GM21447 (cell line): ENCODE data around the gene RABIF.
A peak's percentile ranks its signal among the peaks of the same experiment; 100 is the strongest.
"Not testable (repeated sequence)": the region's sequence is repeated elsewhere in the genome, so short reads cannot be mapped to it uniquely, and the experiment has no call there.

Source experiments
- ATAC-seq: cut with Tn5 transposase; IDR thresholded peaks from one replicate; pipeline ENCODE4 v1.9.1; 2021; ENCODE audit not compliant: unreplicated experiment

Gene RABIF

GRCh38 chr1:202888531-202889360, at the start of gene RABIF:
TSS of gene RABIF (minus strand) at chr1:202889149. CDS start at chr1:202889098, 51 bp downstream.
- ATAC-seq: peak; percentile 87

- ATAC-seq: no peak
Observed at GRCh38 chr1:202938287-202938925, 49.5 kb upstream of the RABIF start.

DNA sequence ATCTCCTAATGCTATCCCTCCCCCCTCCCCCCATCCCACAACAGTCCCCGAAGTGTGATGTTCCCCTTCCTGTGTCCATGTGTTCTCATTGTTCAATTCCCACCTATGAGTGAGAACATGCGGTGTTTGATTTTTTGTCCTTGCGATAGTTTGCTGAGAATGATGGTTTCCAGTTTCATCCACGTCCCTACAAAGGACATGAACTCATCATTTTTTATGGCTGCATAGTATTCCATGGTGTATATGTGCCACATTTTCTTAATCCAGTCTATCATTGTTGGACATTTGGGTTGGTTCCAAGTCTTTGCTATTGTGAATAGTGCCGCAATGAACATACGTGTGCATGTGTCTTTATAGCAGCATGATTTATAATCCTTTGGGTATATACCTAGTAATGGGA, 47.5 kb upstream of the RABIF start:
- not testable (repeated sequence) for ATAC-seq

GRCh38 chr1:202935844-202936243, 46.9 kb upstream of the RABIF start:
- ATAC-seq: no peak

DNA sequence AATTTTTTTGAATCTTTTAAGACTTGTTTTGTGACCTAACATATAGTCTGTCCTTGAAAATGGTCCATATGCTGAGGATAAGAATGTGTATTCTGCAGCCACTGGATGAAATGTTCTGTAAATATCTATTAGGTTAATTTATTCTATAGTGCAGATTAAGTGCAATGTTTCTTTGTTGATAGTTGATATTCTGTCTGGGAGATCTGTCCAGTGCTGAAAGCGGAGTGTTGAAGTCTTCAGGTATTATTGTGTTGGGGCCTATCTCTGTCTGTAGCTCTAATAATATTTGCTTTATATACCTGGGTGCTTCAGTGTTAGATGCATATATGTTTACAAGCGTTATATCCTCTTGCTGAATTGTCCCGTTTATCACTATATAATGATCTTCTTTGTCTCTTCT, 45.8 kb upstream of the RABIF start:
- ATAC-seq: no peak

DNA sequence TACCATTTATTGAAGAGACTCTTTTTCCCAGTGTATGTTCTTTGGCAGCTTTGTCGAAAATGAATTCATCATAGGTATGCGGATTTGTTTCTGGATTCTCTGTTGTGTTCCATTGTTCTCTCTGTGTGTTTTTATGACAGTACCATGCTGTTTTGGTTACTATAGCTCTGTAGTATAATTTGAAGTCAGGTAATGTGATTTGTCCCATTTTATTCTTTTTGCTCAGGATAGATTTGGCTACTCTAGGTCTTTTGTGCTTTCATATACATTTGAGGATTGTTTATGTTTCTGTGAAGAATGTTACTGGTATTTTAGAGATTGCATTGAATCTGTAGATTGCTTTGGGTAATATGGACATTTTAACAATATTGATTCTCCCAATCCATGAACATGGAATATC, 43.5 kb upstream of the RABIF start:
- ATAC-seq: no peak

GRCh38 chr1:202926581-202927491, 37.9 kb upstream of the RABIF start, which contains the start of gene KLHL12:
TSS of gene KLHL12 (minus strand) at chr1:202927234. CDS start at chr1:202925162, 2,072 bp downstream.
- peak; percentile 83 for ATAC-seq

- no peak for ATAC-seq
Observed at GRCh38 chr1:202923533-202923932, 34.6 kb upstream of the RABIF start.

DNA sequence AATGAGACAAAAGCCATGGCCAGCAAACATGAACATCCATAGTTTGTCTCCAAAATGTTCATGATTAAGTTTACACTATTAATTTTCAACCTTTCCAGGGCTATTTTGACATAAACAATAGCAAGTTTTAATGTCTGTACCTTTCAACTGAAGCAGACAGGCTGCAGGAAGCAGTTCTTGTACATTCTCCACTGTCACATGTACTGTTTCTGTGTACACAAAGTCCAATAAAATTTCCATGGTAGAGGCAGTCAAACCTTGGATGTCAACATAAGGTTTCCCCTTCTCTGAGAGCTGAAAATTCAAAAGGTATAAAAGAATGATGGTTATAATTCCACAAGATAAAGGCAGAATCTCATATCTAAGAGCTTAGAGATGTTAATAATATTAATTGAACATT, 30.7 kb upstream of the RABIF start:
- ATAC-seq: no peak

- ATAC-seq: no peak
Observed at GRCh38 chr1:202915146-202915545, 26.2 kb upstream of the RABIF start.

- ATAC-seq: not testable (repeated sequence)
Observed at GRCh38 chr1:202912476-202912875, 23.5 kb upstream of the RABIF start.

- ATAC-seq: no peak
Observed at GRCh38 chr1:202909494-202909893, 20.5 kb upstream of the RABIF start.

- ATAC-seq: no peak
Observed at GRCh38 chr1:202908998-202909397, 20.0 kb upstream of the RABIF start.

DNA sequence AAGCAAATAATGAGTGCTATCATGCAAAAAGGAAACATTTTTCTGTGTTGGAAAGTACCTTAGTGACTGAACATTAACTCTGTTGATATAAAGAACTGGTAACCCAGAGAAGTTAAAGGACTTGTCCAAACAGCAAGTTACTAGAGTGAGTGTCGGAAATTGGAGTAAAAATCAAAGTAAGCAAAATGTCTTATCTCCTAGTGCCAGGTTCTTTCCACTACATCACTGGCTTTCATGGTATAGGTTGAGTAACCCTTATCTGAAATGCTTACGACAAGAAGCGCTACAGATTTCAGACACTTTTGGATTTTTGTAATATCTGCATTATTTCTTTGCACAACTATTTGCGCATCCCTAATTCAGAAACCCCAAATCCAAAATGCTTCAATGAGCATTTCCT, 16.4 kb upstream of the RABIF start:
- ATAC-seq: no peak

GRCh38 chr1:202903808-202904207, 14.9 kb upstream of the RABIF start:
- ATAC-seq: not testable (repeated sequence)

DNA sequence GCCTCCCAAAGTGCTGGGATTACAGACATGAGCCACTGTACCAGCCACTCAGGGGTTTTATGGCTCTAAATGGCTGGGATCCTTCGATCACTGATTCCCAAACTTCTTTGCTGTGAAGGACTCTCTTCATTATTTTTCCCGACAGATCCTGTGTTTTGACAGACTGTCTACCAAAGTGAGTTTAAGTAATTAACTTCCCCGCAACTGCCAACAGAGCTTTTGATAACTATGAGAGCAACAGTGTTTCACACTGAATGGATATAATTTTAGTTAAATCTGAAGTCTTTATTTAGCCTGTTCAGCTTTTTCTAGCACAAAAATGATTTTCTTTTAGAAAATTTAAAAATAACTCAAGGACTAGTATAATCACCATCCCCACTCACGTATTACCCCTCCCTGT, 12.6 kb upstream of the RABIF start:
- no peak for ATAC-seq

DNA sequence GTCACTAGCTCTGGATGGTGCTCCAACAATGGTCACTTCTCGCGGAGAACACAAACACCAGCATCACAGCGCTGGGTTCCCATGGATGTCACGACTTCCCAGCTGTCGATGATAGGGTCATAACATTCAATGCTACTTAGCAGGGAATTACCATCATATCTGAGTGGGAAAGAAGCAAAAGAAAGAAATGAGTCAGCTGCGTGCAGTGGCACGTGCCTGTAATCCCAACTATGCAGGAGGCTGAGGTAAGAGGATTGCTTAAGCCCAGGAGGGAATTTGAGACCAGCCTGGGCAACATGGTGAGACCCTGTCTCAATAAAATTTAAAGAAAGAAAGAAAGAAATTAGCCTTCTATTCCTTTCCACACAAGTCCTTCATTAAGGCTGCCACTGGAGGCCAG, 3.6 kb upstream of the RABIF start:
- ATAC-seq: no peak

DNA sequence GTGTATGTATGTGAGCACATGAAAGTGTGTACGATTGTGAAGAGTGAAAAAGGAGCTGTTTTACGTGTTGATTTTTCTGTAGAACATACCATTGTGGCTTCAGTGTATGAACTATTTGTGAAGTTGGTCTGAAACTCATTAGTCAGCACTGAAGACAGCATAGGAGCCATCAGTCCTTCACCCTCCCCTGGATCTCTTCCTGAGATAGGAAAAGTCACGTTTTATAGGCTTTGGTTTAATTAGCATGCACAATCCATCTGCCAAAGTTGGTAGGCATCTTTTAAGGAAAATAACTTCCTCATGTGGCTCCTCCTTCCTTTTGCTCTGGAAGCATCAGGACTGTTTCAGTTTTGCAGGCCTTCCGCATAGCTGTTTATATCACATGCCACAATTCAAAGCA, 1.4 kb upstream of the RABIF start:
- ATAC-seq: no peak

GRCh38 chr1:202888221-202888530, 773 bp downstream of the RABIF start:
- ATAC-seq: no peak

- ATAC-seq: no peak
Observed at GRCh38 chr1:202880961-202881460, 7.9 kb downstream of the RABIF start.

DNA sequence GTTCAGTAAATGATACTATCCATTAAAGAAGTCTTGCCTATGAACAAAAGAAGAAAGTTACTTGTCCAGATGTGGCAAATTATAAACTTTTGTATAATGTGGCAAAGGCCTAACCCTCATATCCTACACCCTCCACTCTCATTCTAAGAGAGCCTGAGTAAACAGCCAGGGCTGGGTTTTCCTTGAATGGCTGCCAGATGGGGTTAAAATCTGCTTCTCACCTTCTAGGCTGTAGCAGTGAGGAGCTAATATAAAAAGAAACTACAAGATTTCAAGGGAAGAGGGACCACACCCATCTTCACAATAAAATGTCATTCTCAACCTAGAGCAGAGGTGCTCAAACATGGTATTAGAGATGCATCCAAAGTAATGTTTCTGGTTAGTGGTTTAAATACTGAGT, 8.9 kb downstream of the RABIF start:
- ATAC-seq: no peak
